Neural cell (in vitro differentiated cells): ENCODE results near the gene GABBR2. TPM values are rescaled to one million over a fixed set of nuclear protein-coding genes. Genes with fewer than 3 reads are reported as not detected.

ENCODE experiments used
- H2AFZ ChIP-seq: fragments of 200-600, 300-800 bp; sonication (generic), shearing (Covaris generic); 2 replicates; pipeline ENCODE4 v1.6.0; 2014; ENCODE audit warnings: low read depth, mild to moderate bottlenecking, antibody characterized with exemption, low read length, moderate library complexity
- H3F3A ChIP-seq: fragments of 200-600 bp; shearing (Covaris generic); 2 replicates; pipeline ENCODE4 v1.6.1; 2016; ENCODE audit warnings: mild to moderate bottlenecking, moderate library complexity, mixed read lengths, antibody characterized with exemption, low read length; ENCODE audit not compliant: insufficient read depth, poor library complexity, severe bottlenecking
- H3K27ac ChIP-seq: fragments of 200-600, 300-800 bp; sonication (generic), shearing (Covaris generic); 2 replicates; pipeline ENCODE4 v1.5.1; 2014; ENCODE audit warnings: mild to moderate bottlenecking, low read length, moderate library complexity
- H3K27me3 ChIP-seq: fragments of 300-800, 200-600 bp; sonication (generic), shearing (Covaris generic); 2 replicates; pipeline ENCODE4 v1.6.0; 2014; ENCODE audit warnings: mild to moderate bottlenecking, low read depth, low read length, moderate library complexity; ENCODE audit not compliant: insufficient read depth
- H3K36me3 ChIP-seq: fragments of 300-800, 200-600 bp; sonication (generic), shearing (Covaris generic); 2 replicates; pipeline ENCODE4 v1.5.1; 2014; ENCODE audit warnings: mild to moderate bottlenecking, antibody characterized with exemption, low read length, moderate library complexity; ENCODE audit not compliant: insufficient read depth
- H3K4me2 ChIP-seq: fragments of 300-800, 200-600 bp; sonication (generic), shearing (Covaris generic); 2 replicates; pipeline ENCODE4 v1.6.0; 2014; ENCODE audit warnings: mild to moderate bottlenecking, low read length
- H3K4me3 ChIP-seq: fragments of 300-800, 200-600 bp; sonication (generic), shearing (Covaris generic); 2 replicates; pipeline ENCODE4 v1.5.1; 2014; ENCODE audit warnings: mild to moderate bottlenecking, low read length, moderate library complexity
- H3K79me2 ChIP-seq: fragments of 200-600 bp; shearing (Covaris generic); replicated peaks from 2 replicates; pipeline ENCODE4 v1.6.0; 2014; ENCODE audit warnings: mild to moderate bottlenecking, low read length, moderate library complexity; ENCODE audit not compliant: insufficient read depth
- H3K9ac ChIP-seq: fragments of 300-800, 200-600 bp; sonication (generic), shearing (Covaris generic); 2 replicates; pipeline ENCODE4 v1.6.1; 2016; ENCODE audit warnings: mild to moderate bottlenecking, low read length, mixed read lengths
- H3K9me2 ChIP-seq: fragments of 200-600 bp; shearing (Covaris generic); 2 replicates; pipeline ENCODE4 v1.6.1; 2016; ENCODE audit warnings: mild to moderate bottlenecking, low read length, mixed read lengths; ENCODE audit not compliant: insufficient read depth
- H3K9me3 ChIP-seq: fragments of 200-600, 300-800 bp; sonication (generic), shearing (Covaris generic); 2 replicates; pipeline ENCODE4 v1.6.1; 2016; ENCODE audit warnings: mild to moderate bottlenecking, mixed run types, low read length, moderate library complexity, mixed read lengths
- H4K20me1 ChIP-seq: fragments of 200-600 bp; shearing (Covaris generic); 2 replicates; pipeline ENCODE4 v1.6.1; 2016; ENCODE audit warnings: mild to moderate bottlenecking, mixed run types; ENCODE audit not compliant: insufficient read depth
- EP300 ChIP-seq: fragments of 450-650 bp; conservative IDR thresholded peaks from 2 replicates; pipeline ENCODE4 v1.6.1; 2014; ENCODE audit warnings: antibody characterized with exemption, mild to moderate bottlenecking, moderate library complexity; ENCODE audit not compliant: poor library complexity, severe bottlenecking
- EZH2 ChIP-seq: fragments of 200-600, 300-800 bp; shearing (Covaris generic), sonication (generic); IDR thresholded peaks from 2 replicates; pipeline ENCODE4 v1.6.1; 2014; ENCODE audit warnings: antibody characterized with exemption, low read length, borderline replicate concordance, mild to moderate bottlenecking; ENCODE audit not compliant: insufficient read depth, poor library complexity, severe bottlenecking
- MXI1 ChIP-seq: fragments of 450-650 bp; conservative IDR thresholded peaks from 2 replicates; pipeline ENCODE4 v1.6.1; 2014; ENCODE audit warnings: antibody characterized with exemption, mild to moderate bottlenecking; ENCODE audit not compliant: poor library complexity, severe bottlenecking
- POLR2AphosphoS5 ChIP-seq: IDR thresholded peaks from 2 replicates; pipeline ENCODE4 v1.6.1; 2012
- RAD21 ChIP-seq: fragments of 450-650 bp; conservative IDR thresholded peaks from 2 replicates; pipeline ENCODE4 v1.6.1; 2014; ENCODE audit warnings: antibody characterized with exemption, mild to moderate bottlenecking, moderate library complexity
- SMC3 ChIP-seq: fragments of 450-650 bp; conservative IDR thresholded peaks from 2 replicates; pipeline ENCODE4 v1.6.1; 2014; ENCODE audit warnings: antibody characterized with exemption, mild to moderate bottlenecking, moderate library complexity; ENCODE audit not compliant: poor library complexity
- TAF1 ChIP-seq: IDR thresholded peaks from 2 replicates; pipeline ENCODE4 v1.6.1; 2012; ENCODE audit warnings: low read depth
- polyA plus RNA-seq: library from polyadenylated mRNA; depleted of rRNA; stranded (reverse); fragments of >200 nt; gene quantifications from 2 replicates; pipeline ENCODE4 v1.2.3, GENCODE V29; 2014
- TF ChIP-seq, protein P1 (sequence below): IDR thresholded peaks from 2 replicates; pipeline ENCODE4 v1.6.1; 2012; ENCODE audit warnings: borderline replicate concordance
- TF ChIP-seq, protein P2 (sequence below): fragments of 450-650 bp; IDR thresholded peaks from 2 replicates; pipeline ENCODE4 v1.5.1; 2014; ENCODE audit warnings: antibody characterized with exemption, mild to moderate bottlenecking, moderate library complexity; ENCODE audit not compliant: poor library complexity, severe bottlenecking

The GABBR2 gene
- polyA plus RNA-seq, 1 donor from 2014 or later = 7.1 TPM

GRCh38 chr9:98306384-98307145 is 402.2 kb downstream of the GABBR2 start:
- Histone ChIP-seq H3K9me2 (no peaks in the 10 kb centered on the region), H3K27me3 (no peaks in the 10 kb centered on the region), H3K79me2 (no peaks in the 10 kb centered on the region), H3F3A (no peaks in the 10 kb centered on the region), H3K9ac (no peak overlapping the region), H3K4me2 (no peak overlapping the region), H3K4me3 (no peak overlapping the region), H3K9me3 (no peaks in the 10 kb centered on the region), H4K20me1 (no peaks in the 10 kb centered on the region), H2AFZ (no peak overlapping the region), H3K27ac (no peak overlapping the region), H3K36me3 (no peaks in the 10 kb centered on the region)
- TF ChIP-seq EZH2 = no peak
- no peak for TF ChIP-seq RAD21
- TF ChIP-seq POLR2AphosphoS5 = no peak
- no peak for TF ChIP-seq TAF1
- TF ChIP-seq MXI1 = no peak
- TF ChIP-seq, protein P1, sequence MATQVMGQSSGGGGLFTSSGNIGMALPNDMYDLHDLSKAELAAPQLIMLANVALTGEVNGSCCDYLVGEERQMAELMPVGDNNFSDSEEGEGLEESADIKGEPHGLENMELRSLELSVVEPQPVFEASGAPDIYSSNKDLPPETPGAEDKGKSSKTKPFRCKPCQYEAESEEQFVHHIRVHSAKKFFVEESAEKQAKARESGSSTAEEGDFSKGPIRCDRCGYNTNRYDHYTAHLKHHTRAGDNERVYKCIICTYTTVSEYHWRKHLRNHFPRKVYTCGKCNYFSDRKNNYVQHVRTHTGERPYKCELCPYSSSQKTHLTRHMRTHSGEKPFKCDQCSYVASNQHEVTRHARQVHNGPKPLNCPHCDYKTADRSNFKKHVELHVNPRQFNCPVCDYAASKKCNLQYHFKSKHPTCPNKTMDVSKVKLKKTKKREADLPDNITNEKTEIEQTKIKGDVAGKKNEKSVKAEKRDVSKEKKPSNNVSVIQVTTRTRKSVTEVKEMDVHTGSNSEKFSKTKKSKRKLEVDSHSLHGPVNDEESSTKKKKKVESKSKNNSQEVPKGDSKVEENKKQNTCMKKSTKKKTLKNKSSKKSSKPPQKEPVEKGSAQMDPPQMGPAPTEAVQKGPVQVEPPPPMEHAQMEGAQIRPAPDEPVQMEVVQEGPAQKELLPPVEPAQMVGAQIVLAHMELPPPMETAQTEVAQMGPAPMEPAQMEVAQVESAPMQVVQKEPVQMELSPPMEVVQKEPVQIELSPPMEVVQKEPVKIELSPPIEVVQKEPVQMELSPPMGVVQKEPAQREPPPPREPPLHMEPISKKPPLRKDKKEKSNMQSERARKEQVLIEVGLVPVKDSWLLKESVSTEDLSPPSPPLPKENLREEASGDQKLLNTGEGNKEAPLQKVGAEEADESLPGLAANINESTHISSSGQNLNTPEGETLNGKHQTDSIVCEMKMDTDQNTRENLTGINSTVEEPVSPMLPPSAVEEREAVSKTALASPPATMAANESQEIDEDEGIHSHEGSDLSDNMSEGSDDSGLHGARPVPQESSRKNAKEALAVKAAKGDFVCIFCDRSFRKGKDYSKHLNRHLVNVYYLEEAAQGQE = no peak
- TF ChIP-seq EP300 = no peak
- TF ChIP-seq, protein P2, sequence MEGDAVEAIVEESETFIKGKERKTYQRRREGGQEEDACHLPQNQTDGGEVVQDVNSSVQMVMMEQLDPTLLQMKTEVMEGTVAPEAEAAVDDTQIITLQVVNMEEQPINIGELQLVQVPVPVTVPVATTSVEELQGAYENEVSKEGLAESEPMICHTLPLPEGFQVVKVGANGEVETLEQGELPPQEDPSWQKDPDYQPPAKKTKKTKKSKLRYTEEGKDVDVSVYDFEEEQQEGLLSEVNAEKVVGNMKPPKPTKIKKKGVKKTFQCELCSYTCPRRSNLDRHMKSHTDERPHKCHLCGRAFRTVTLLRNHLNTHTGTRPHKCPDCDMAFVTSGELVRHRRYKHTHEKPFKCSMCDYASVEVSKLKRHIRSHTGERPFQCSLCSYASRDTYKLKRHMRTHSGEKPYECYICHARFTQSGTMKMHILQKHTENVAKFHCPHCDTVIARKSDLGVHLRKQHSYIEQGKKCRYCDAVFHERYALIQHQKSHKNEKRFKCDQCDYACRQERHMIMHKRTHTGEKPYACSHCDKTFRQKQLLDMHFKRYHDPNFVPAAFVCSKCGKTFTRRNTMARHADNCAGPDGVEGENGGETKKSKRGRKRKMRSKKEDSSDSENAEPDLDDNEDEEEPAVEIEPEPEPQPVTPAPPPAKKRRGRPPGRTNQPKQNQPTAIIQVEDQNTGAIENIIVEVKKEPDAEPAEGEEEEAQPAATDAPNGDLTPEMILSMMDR = no peak
- no peak for TF ChIP-seq SMC3

DNA sequence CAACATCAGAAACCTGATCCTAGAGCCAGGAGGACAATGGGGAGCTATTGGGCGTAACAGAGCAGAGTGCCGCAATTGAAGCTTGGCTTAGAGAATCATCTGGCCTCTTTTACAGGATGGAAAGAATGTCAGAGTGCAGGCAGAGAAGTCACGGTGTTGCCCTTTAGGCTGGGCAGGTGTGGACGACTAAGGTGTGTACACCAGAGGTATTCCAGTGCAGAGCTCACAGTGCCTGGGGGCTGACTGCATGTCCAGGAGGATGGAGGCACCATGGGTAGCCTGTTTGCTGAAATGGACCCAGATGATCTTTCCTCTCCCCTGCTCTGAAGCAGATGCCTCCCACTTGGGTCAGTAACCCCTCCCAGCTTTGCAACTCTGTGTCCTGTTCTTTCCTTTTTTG is 404.4 kb downstream of the GABBR2 start:
- H2AFZ ChIP-seq = no peak overlapping the region
- no peaks in the 10 kb centered on the region for H3F3A ChIP-seq
- no peaks in the 10 kb centered on the region for H4K20me1 ChIP-seq
- H3K27me3 ChIP-seq = no peaks in the 10 kb centered on the region
- H3K27ac ChIP-seq = no peak overlapping the region
- TF ChIP-seq, protein P2 = no peak
- TF ChIP-seq POLR2AphosphoS5 (no peak), MXI1 (no peak), RAD21 (no peak), SMC3 (no peak), TAF1 (no peak), EP300 (no peak), EZH2 (no peak)
- TF ChIP-seq, protein P1 = no peak
- H3K9me3 ChIP-seq = no peaks in the 10 kb centered on the region
- no peak overlapping the region for H3K4me3 ChIP-seq
- no peak overlapping the region for H3K4me2 ChIP-seq
- no peaks in the 10 kb centered on the region for H3K79me2 ChIP-seq
- no peak overlapping the region for H3K9ac ChIP-seq
- no peaks in the 10 kb centered on the region for H3K36me3 ChIP-seq
- no peaks in the 10 kb centered on the region for H3K9me2 ChIP-seq
